NAMALWA (cell line): Measurements from ENCODE around the gene GSE1.

ENCODE experiments used
- DNase-seq: peaks from one replicate; pipeline ENCODE4 v3.0.0-alpha.2; 2015; ENCODE audit warnings: low spot score

GSE1 gene

DNA sequence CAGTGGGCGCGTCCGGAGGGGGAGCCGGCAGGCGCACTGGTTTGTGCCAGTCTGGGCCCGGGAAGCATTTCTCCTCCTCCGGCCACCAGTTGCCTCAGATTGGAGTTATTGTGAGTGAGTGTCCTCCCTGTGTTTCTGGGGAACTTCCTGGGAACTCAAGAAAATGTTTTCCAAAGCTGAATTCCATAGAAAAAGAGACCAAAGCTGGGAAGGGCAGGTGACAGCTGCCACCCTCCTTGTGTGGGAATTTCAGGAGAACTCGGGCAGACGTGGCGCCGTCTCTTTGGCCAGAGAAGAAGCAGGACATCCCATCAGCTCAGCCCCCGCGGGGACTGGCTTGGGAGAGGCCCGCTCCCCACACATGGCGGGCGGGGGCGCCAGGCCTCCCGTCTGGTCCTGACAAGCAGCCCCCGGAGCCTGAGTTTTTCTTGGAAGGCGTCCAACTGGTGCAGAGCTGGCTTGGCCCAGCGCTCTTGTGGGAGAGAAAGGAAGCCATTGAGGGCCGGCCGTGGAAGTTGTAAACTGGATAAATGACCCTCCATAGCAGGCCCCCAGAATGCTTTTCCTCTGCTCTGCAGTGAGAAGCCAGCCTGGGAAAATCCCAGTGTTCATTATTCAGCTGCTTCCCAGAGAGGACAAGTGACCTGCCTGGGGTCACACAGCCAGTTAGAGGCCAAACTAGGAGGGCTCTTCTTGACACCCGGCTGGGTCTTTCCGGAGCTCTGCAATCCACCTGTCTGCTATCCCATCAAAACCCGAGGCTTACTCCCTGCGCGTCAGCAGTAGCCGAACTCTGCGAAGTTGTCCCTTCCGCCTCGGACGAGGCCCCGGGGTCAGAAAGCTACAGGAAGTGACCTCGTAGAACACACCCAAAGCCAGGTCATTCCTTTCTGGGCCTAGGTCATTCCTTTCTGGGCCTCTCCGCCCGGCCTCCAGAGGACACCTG is 39.2 kb upstream of the GSE1 start:
- no peak for DNase-seq

GRCh38 chr16:85574672-85575475 is 38.2 kb upstream of the GSE1 start:
- no peak for DNase-seq

DNA sequence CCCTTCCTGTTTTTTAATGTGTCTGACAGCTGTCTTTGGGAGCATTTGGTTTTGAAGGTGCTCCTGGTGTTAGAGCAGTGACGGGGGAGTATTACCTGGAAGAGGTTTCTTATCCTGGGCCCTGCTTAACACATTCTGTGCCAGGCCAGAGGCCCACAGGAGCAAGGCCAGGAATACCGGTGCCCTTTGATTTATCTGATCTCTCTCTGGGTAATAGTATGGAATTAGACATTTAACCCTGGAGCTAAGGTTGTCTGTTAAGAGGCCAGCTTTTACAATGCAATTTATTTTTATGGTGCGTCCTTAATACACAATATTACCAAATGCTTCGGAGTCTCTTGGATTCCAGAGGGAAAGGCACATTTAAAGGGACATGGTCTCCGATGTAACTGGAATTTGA is 37.2 kb upstream of the GSE1 start:
- DNase-seq, result no peak

- DNase-seq, result no peak
Measured at GRCh38 chr16:85576944-85577343, 36.2 kb upstream of the GSE1 start.

- no peak for DNase-seq
Measured at GRCh38 chr16:85577899-85578598, 35.1 kb upstream of the GSE1 start.

GRCh38 chr16:85578599-85578948 is 34.5 kb upstream of the GSE1 start:
- no peak for DNase-seq

GRCh38 chr16:85579191-85579590 is 33.9 kb upstream of the GSE1 start:
- DNase-seq, result no peak

GRCh38 chr16:85579923-85580580 is 33.1 kb upstream of the GSE1 start:
- DNase-seq, result no peak

GRCh38 chr16:85580684-85581083 is 32.4 kb upstream of the GSE1 start:
- no peak for DNase-seq

DNA sequence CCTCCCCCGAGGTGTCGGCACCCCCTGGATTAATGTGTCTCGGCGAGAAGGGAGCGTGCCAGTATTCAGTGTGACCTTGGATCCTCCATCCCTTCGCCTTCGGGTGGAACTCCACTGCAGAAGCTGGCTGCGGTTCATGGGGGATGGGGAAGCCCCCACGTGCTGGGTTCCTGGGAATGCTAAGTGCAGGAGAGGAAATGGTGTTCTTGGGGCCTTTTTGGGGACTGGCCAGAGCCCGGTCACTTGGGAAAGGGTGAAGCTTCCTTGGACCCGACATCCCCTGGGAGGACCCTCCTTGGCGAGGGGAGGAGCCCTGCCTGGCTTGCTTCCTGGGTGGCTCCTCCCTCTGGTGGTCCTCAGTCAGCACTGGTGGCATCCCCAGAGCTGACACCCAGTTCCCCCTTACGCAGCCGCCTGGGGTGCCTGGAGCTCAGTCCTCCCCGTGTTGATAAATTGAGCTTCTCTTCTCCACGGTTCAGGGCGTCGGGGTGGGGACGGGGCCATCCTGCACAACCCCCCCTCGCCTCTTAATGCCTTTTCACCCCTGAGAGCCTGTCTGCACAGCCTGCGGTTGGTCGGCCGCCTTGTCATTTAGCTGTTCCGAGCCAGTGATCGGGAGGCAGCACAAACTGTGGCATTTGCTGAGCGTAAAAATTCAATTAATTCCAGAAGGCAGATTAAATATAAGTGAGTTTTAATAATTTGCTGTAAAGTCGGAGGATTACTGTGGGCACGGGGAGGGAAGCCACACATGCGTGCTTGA is 30.7 kb upstream of the GSE1 start:
- DNase-seq, result no peak

DNA sequence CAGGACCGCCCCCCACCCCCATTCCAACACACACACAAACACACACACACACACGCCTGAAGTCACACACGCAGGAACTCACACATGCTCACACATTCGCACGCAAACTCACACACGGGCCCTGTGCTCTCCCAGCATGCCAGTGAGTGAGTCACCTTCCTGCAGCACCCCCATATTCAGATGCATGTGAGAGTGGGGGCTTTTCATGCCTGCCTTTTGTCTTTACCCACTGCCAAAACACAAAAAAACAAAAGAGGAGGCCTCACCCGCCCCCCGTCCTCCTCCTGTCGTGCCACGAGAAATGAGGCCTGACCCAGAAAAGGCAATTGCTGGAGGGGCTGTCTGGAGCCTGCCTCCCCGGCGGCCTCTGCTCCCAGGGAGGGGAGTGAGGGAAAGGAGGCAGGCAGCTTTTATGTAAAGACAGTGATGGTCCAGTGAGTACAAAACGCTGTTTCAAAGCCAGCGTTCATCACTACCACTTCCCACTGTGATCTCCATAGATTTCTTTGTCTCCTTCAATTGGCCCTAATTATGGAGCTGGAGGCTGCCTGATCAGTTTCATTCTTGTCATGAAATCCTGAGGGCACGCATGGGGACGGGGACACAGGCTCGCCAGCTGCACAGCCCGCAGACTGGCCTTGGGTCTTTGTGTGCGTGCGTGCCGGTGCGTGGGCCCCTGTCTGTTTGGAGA is 29.5 kb upstream of the GSE1 start:
- DNase-seq, result no peak

- DNase-seq, result no peak
Measured at GRCh38 chr16:85584267-85584666, 28.9 kb upstream of the GSE1 start.

GRCh38 chr16:85584819-85585282 is 28.3 kb upstream of the GSE1 start:
- no peak for DNase-seq

- no peak for DNase-seq
Measured at GRCh38 chr16:85585711-85586110, 27.4 kb upstream of the GSE1 start.

- DNase-seq, result no peak
Measured at GRCh38 chr16:85586380-85587104, 26.6 kb upstream of the GSE1 start.

- DNase-seq, result no peak
Measured at GRCh38 chr16:85587762-85588556, 25.2 kb upstream of the GSE1 start.

DNA sequence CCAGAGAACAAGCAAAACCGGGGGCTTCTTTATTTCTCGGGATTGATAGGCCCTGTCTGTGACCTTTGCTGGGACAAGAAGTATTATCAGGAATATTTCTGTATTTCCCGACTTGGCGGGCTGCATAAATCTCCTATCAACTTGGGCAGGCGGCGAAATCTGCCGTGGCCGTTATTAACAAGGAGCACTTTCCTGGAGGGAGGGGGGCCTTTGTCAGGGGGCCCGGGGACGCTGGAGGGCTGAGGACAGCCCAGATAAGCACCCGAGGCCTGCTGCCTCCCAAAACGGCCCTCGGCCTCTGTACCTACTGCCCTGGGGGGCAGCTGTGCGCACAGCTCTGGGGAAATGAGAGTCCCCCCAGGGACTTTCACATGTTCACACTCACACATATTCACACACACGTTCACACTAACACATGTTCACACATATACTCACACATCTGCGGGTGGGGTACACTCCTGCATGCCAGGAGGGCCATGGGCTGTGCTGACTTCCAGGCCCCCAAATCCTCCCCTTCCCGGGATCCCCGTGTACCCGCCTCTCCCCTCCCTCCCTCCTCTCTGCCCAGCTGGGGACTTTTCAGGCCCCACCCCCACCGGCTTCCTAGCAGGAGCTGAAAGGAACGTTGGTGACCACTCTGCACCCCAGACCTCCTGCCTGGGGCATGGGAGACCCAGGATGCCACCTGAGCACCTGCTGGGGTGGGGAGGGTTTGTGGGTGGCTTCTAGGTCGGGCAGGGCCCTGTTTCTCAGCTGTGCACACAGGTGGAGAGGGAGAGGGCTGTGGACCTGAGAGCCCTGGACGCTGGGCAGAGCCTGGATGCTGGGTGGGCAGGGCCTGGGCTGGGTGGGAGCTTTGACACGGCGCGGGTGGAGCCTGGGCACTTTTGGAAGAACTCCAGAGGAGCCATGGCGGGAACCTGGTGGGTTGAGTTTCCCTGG is 24.3 kb upstream of the GSE1 start:
- DNase-seq, result no peak
